Naive thymus-derived CD8-positive, alpha-beta T cell (primary cell): ENCODE results near the gene POLR2L. TPM values are rescaled to one million over a fixed set of nuclear protein-coding genes. Genes with fewer than 3 reads are reported as not detected.
A peak's percentile ranks its signal among the peaks of the same experiment; 100 is the strongest.

Experiments
- ATAC-seq, 2 donors: fragments of 150-1000 bp; cut with Tn5 transposase in 1 of 2; sonication (Bioruptor Pico), chemical (Tn5 transposase) in 1 of 2; 1 replicate in 1 of 2; 2 replicates in 1 of 2; pipeline ENCODE4 v1.10.0; 2021; ENCODE audit warnings: mild to moderate bottlenecking in 2 of 2, moderate library complexity in 2 of 2
- POLR2A ChIA-PET: fragments of 350-600 bp; sonication (Branson Sonifier 250); formaldehyde crosslinking; loops from one replicate; lab custom pipeline; 2021; ENCODE audit warnings: antibody characterized with exemption; lab: Charles Lee
- DNase-seq, 10 donors: peaks; one replicate each; pipeline versions ENCODE4 v3.0.0 to v3.0.0-alpha.2; 2020 to 2022
- H3K27ac Mint-ChIP-seq, 10 donors: one replicate each; pipeline ENCODE4 v1.8.0; 2020 to 2022; ENCODE audit warnings: mild to moderate bottlenecking in 10 of 10, mixed read lengths in 10 of 10, moderate library complexity in 4 of 10, inconsistent platforms in 1 of 10
- H3K27me3 Mint-ChIP-seq, 5 donors: one replicate each; pipeline ENCODE4 v1.8.0; 2021 to 2022; ENCODE audit warnings: mixed read lengths in 5 of 5
- H3K36me3 Mint-ChIP-seq, 3 donors: one replicate each; pipeline ENCODE4 v1.8.0; 2020 to 2022; ENCODE audit warnings: mixed read lengths in 3 of 3, mild to moderate bottlenecking in 2 of 3, inconsistent platforms in 1 of 3
- H3K4me1 Mint-ChIP-seq, 4 donors: one replicate each; pipeline ENCODE4 v1.8.0; 2021 to 2022; ENCODE audit warnings: mixed read lengths in 4 of 4
- H3K4me3 Mint-ChIP-seq, 10 donors: one replicate each; pipeline ENCODE4 v1.8.0; 2020 to 2022; ENCODE audit warnings: mild to moderate bottlenecking in 10 of 10, mixed read lengths in 10 of 10, moderate library complexity in 6 of 10, inconsistent platforms in 1 of 10
- H3K9me3 Mint-ChIP-seq, 9 donors: one replicate each; pipeline ENCODE4 v1.8.0; 2020 to 2022; ENCODE audit warnings: mixed read lengths in 9 of 9, mild to moderate bottlenecking in 3 of 9, inconsistent platforms in 1 of 9, moderate library complexity in 1 of 9
- polyA plus RNA-seq, 3 donors: library from polyadenylated mRNA; unstranded; fragments of 300-500 nt; fragmentation: Illumina TruSeq; gene quantifications; one replicate each; pipeline ENCODE4 v1.2.3, GENCODE V29; 2021
- total RNA-seq, 8 experiments: library from RNA in 2 of 8; stranded (reverse) in 2 of 8; gene quantifications; one replicate each; pipeline ENCODE4 v1.2.3 and lab custom pipeline; 2021 to 2026

Gene POLR2L
- total and polyA plus RNA-seq, 5 experiments from 2014 or later = 50.3 to 102 (median 96.5) TPM

DNA sequence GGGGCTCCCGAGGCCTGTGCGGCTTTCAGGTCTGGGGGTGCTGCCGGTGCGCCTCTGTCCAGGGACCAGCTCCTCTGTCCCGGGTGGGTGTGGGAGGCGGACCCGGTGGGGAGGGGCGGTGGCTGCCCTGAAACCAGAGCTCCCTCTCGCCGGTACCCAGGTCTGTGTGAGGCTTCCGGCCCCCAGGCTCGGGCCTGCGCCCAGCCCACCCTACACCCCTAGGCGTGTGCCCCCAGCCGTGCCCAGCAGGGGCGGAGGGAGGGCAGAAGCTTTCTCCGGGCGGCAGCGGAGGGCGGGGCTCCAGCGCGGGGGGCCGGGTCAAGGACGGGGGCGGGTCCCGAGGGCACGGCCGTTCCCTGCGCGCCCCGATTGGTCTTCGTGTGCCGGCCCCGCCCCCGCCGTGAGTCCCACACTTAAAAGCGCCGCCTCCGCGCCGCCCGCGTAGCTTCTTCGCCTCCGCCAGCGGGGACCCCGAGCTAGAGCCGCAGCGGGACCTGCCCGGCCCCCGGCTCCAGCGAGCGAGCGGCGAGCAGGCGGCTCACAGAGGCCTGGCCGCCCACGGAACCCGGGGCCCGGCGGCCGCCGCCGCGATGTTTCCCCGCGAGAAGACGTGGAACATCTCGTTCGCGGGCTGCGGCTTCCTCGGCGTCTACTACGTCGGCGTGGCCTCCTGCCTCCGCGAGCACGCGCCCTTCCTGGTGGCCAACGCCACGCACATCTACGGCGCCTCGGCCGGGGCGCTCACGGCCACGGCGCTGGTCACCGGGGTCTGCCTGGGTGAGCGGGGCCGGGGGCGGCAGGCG lies 23.0 kb downstream of the POLR2L start:
- Mint-ChIP-seq H3K9me3 (no peaks in the 10 kb centered on the region), H3K4me3 (peak overlapping the region; percentile 77 to 92 (median 86)), H3K27ac (peak overlapping the region in 9 of 10 donors; percentile 57 to 95 (median 89)), H3K27me3 (peaks cover 0 to 2% (median 0%) of the 10 kb centered on the region in 5 donors), H3K4me1 (peaks cover 4 to 20% (median 20%) of the 10 kb centered on the region in 4 donors), H3K36me3 (peaks cover 0 to 23% (median 4%) of the 10 kb centered on the region in 3 donors)
- ATAC-seq (peak; percentile 71 to 72), DNase-seq (peak; percentile 87 to 98 (median 93))
- POLR2A ChIA-PET = interaction anchor here (0.6 to 6.0 kb wide), 25 partner anchors 8 to 612 kb away, joined by 3 to 127 read pairs (median 5); partner anchors contain the start of genes BET1L, CD151, CHID1 and CRACR2B

DNA sequence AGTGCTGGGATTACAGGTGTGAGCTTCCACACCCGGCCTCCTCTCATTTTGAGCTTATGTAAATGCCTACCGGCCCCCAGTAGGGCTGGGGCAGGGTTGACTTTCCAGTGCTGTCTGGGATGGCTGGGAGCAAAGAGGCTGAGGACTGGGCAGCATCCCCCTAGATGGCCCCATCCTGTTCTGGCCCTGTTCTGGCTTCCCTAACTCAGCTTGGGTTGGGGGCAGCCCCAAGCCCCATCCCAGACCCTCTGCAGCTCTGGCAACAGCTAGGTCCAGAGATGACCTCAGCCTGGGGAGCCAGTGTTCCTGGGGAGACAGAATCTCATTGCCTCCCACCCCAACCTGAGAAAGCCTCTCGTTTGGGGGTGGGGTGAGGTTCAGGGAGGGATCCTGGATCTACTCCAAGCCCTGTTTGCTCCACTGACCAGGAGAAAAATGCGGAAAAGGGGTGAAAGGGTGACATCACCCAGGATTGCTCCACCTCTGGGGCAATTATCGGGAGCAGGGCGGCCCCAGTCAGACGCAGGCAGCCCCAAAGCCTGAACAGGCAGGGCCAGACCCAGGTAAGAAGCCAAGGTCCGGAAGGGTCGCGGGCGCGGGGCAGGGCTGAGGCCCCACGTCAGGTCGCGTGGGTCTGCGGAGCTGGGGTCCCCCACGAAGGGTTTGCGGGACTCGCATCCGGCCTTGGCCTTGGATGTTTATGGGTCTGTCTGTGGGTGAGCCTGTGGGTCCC lies 23.8 kb downstream of the POLR2L start, which contains the start of gene PNPLA2:
Gene PNPLA2 (plus strand): TSS at position 519 of the 733 bp plus-strand sequence. CDS start 805 bp downstream, outside the sequence.
- Mint-ChIP-seq H3K27ac (peak within 1 kb of the TSS; percentile 57 to 95 (median 89)), H3K4me1 (peaks cover 6 to 22% (median 20%) of the 10 kb centered on the region in 4 donors), H3K27me3 (peaks cover 0 to 2% (median 0%) of the 10 kb centered on the region in 5 donors), H3K4me3 (peak within 1 kb of the TSS; percentile 78 to 92 (median 86)), H3K9me3 (no peaks in the 10 kb centered on the region), H3K36me3 (peaks cover 0 to 21% (median 4%) of the 10 kb centered on the region in 3 donors)
- ATAC-seq = no peak
- POLR2A ChIA-PET = interaction anchor here (0.8 to 6.0 kb wide), 20 partner anchors 7 to 611 kb away, joined by 3 to 127 read pairs (median 6); partner anchors contain the start of genes BET1L, CD151, CHID1 and CRACR2B
- DNase-seq = no peak

DNA sequence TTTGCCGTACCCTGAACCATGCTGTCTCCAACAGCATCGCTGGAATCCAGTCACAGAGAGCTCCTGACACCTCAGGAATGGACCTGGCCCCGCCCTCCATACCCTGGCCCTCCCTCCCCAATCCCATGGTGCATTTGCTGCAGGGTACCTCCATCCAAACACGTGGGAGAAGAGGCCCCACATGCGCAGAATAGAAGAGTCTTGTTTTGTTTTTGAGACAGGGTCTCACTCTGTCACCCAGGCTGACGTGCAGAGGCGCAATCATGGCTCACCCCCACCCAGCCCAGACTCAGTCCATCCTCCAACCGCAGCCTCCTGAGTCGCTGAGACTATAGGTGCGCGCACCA lies 25.9 kb downstream of the POLR2L start:
- H3K4me1 Mint-ChIP-seq = peaks cover 4 to 28% (median 22%) of the 10 kb centered on the region in 4 donors
- peak overlapping the region in 1 of 10 donors; percentile 33 for H3K27ac Mint-ChIP-seq
- H3K27me3 Mint-ChIP-seq = no peaks in the 10 kb centered on the region
- POLR2A ChIA-PET = interaction anchor here (0.6 to 5.7 kb wide), 4 partner anchors 12 to 310 kb away, joined by 3 to 67 read pairs (median 4); partner anchors contain the start of genes PIDD1 and RNH1
- peaks cover 0 to 22% (median 2%) of the 10 kb centered on the region in 3 donors for H3K36me3 Mint-ChIP-seq
- DNase-seq = no peak
- H3K9me3 Mint-ChIP-seq = no peaks in the 10 kb centered on the region
- H3K4me3 Mint-ChIP-seq = peak overlapping the region in 2 of 10 donors; percentile 19 to 62
- no peak for ATAC-seq

GRCh38 chr11:815675-816432 lies 26.5 kb downstream of the POLR2L start:
- Mint-ChIP-seq H3K27ac (no peak overlapping the region), H3K27me3 (no peaks in the 10 kb centered on the region), H3K4me1 (peaks cover 2 to 29% (median 22%) of the 10 kb centered on the region in 4 donors), H3K4me3 (peak overlapping the region in 2 of 10 donors; percentile 19 to 62), H3K9me3 (no peaks in the 10 kb centered on the region), H3K36me3 (peaks cover 0 to 25% (median 2%) of the 10 kb centered on the region in 3 donors)
- DNase-seq = no peak
- ATAC-seq = no peak
- POLR2A ChIA-PET = interaction anchor here (0.6 to 5.7 kb wide), 3 partner anchors 11 to 37 kb away, joined by 3 to 67 read pairs (median 5); partner anchors contain the start of gene PIDD1

DNA sequence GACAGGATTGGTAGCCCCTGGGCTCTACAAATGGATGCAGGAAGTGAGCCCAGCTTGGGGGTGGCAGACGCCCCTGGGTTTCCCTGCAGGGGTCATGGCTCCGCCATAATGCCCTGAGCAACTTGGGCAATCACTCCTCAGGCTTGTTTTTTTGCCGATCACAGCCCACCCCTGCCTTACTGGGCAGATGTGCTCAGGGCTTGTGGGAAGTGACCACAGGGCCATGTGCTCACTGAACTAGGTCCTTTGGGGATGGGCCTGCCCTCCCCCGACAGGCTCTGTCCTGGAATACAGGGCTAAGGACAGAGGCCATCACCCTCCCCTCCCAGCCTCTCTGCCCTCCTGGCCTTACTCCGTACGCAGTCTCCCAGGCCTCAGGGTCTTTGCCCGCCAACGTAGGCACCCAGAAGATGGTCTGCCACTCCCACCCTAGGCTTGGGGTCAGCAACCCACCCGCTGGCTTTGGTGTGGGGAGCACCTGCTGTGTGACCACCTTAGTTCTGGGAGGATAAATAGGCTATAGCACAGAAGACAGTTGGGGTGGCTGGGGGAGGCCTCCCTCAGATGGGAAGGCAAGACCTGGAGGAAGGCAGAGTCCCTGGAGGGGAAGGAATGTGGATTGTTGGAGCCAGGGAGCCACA lies 28.8 kb downstream of the POLR2L start:
- no peaks in the 10 kb centered on the region for H3K9me3 Mint-ChIP-seq
- peak overlapping the region in 4 of 10 donors; percentile 34 to 64 (median 53) for H3K27ac Mint-ChIP-seq
- POLR2A ChIA-PET = interaction anchor here (0.6 to 1.5 kb wide), 4 partner anchors 15 to 124 kb away, joined by 3 to 7 read pairs (median 3); no protein-coding TSS in a partner anchor
- H3K36me3 Mint-ChIP-seq = peaks cover 0 to 27% (median 2%) of the 10 kb centered on the region in 3 donors
- DNase-seq (no peak), ATAC-seq (no peak)
- peak overlapping the region in 1 of 10 donors; percentile 61 for H3K4me3 Mint-ChIP-seq
- peaks cover 7 to 33% (median 29%) of the 10 kb centered on the region in 4 donors for H3K4me1 Mint-ChIP-seq
- H3K27me3 Mint-ChIP-seq = no peaks in the 10 kb centered on the region

- ATAC-seq (no peak), DNase-seq (no peak)
- Mint-ChIP-seq H3K4me3 (peak overlapping the region in 1 of 10 donors; percentile 26), H3K36me3 (peaks cover 0 to 27% (median 2%) of the 10 kb centered on the region in 3 donors), H3K27me3 (no peaks in the 10 kb centered on the region), H3K27ac (peak overlapping the region in 3 of 10 donors; percentile 11 to 80 (median 19)), H3K9me3 (no peaks in the 10 kb centered on the region), H3K4me1 (peaks cover 7 to 36% (median 30%) of the 10 kb centered on the region in 4 donors)
- POLR2A ChIA-PET = interaction anchor here (0.6 to 1.5 kb wide), 3 partner anchors 16 to 118 kb away, joined by 3 to 7 read pairs (median 3); no protein-coding TSS in a partner anchor
Measured at GRCh38 chr11:813072-813455, 29.3 kb downstream of the POLR2L start.

DNA sequence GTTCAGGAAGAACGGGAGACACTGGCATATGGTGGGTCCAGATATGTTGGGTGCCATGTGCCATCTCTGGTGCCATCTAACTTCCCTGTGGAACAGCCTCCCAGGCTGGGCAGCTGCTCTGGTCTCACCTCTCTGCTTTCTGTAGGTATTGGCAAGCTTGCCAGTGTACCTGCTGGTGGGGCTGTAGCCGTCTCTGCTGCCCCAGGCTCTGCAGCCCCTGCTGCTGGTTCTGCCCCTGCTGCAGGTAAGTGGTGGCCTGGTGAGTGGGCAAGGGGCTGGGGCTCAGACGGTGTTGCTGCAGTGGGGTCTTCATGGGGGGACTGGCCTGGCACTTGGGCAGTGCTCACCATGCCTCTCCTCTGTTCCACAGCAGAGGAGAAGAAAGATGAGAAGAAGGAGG lies 29.9 kb downstream of the POLR2L start:
- POLR2A ChIA-PET = interaction anchor here (1.4 to 1.5 kb wide), 3 partner anchors 16 to 28 kb away, joined by 3 to 7 read pairs (median 4); no protein-coding TSS in a partner anchor
- Mint-ChIP-seq H3K9me3 (no peaks in the 10 kb centered on the region), H3K4me3 (peak overlapping the region in 6 of 10 donors; percentile 18 to 98 (median 36)), H3K4me1 (peaks cover 10 to 41% (median 35%) of the 10 kb centered on the region in 4 donors), H3K27ac (peak overlapping the region in 8 of 10 donors; percentile 8 to 80 (median 45)), H3K27me3 (no peaks in the 10 kb centered on the region), H3K36me3 (peaks cover 0 to 27% (median 2%) of the 10 kb centered on the region in 3 donors)
- ATAC-seq (no peak), DNase-seq (no peak)

DNA sequence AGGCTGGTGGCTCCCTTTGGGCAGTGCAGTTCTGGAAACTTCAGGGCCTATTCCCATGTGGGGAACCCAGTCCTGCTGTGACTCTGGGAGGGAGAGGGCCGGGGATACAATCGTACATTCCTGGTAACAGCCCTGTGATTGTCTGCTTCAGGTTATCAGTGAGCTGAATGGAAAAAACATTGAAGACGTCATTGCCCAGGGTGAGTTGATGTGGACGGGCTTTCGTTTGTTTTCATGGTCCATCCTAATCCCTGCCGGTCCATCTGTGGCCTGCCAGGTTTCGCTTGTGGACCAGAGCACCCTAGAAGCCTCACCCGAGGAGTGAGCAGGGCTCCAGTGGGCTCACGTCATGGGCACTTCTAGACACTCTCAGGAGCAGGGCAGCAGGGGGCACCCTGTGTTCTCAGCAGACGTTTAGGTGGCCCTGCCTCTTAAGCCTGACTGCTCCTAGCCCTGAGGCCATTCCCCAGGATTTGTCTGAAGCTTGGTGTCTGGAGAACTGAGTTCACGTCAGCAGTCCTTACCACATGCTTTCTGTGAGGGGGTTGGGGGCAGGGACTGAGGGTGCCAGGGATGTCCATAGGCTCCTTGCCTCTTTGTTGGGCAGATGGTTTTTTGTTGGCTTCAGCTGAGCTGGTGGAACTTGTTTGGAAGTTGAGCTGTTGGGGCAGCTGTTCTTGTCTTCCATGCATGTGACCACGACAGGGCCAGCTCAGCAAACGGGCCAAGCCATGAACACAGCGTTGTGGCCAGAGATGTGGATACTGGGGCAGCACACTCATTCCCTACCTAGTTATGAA lies 30.7 kb downstream of the POLR2L start:
- ATAC-seq = no peak

DNA sequence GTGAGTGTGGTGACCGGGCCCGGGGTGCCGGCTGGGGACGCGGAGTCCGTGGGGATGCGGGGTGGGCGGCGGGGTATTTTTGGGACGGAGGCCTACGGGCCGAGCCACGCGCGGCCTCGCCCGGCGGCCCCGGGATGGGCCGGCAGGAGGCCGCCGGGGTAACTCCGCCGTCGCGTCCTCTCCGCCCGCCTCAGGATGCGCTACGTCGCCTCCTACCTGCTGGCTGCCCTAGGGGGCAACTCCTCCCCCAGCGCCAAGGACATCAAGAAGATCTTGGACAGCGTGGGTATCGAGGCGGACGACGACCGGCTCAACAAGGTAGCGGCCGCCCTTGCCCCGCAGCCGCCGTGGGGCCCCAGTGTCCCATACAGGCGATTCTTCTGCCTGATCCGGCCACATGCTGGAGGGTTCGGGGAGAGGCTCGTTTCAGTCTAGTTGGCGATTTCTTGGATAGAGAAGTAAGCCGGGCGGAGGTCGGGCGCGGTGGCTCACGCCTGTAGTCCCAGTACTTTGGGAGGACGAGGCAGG lies 32.2 kb downstream of the POLR2L start:
- H3K27ac Mint-ChIP-seq = peak overlapping the region; percentile 43 to 99 (median 99)
- H3K36me3 Mint-ChIP-seq = peaks cover 0 to 27% (median 2%) of the 10 kb centered on the region in 3 donors

More for the DNA sequence above, 30.7 kb downstream of the POLR2L start:
- Mint-ChIP-seq H3K9me3 (no peaks in the 10 kb centered on the region), H3K36me3 (peaks cover 0 to 27% (median 2%) of the 10 kb centered on the region in 3 donors), H3K27me3 (no peaks in the 10 kb centered on the region), H3K4me1 (peaks cover 10 to 41% (median 35%) of the 10 kb centered on the region in 4 donors), H3K4me3 (peak overlapping the region; percentile 79 to 98 (median 86)), H3K27ac (peak overlapping the region in 9 of 10 donors; percentile 31 to 95 (median 86))
- no peak for DNase-seq
- POLR2A ChIA-PET = interaction anchor here (0.6 to 1.9 kb wide), 3 partner anchors 9 to 68 kb away, joined by 4 to 34 read pairs (median 4); partner anchors contain the start of gene PNPLA2

More for the DNA sequence above, 32.2 kb downstream of the POLR2L start:
- Mint-ChIP-seq H3K4me3 (peak overlapping the region; percentile 88 to 98 (median 92)), H3K4me1 (peaks cover 10 to 45% (median 38%) of the 10 kb centered on the region in 4 donors), H3K9me3 (no peaks in the 10 kb centered on the region), H3K27me3 (no peaks in the 10 kb centered on the region)
- DNase-seq = no peak
- POLR2A ChIA-PET = interaction anchor here (0.8 to 2.3 kb wide), 18 partner anchors 9 to 303 kb away, joined by 3 to 80 read pairs (median 4); partner anchors contain the start of genes CD151, GATD1, PHRF1 and PNPLA2
- ATAC-seq = peak; percentile 19 to 24
